Measurements from ENCODE around the gene SLAMF9. TPM values are rescaled to one million over a fixed set of nuclear protein-coding genes. Genes with fewer than 3 reads are reported as not detected.

Gene SLAMF9
- polyA plus RNA-seq, 1 donor (not counting 4 experiments of a cell fraction or from before 2014, with no cell fraction given), result 0.31 TPM

DNA sequence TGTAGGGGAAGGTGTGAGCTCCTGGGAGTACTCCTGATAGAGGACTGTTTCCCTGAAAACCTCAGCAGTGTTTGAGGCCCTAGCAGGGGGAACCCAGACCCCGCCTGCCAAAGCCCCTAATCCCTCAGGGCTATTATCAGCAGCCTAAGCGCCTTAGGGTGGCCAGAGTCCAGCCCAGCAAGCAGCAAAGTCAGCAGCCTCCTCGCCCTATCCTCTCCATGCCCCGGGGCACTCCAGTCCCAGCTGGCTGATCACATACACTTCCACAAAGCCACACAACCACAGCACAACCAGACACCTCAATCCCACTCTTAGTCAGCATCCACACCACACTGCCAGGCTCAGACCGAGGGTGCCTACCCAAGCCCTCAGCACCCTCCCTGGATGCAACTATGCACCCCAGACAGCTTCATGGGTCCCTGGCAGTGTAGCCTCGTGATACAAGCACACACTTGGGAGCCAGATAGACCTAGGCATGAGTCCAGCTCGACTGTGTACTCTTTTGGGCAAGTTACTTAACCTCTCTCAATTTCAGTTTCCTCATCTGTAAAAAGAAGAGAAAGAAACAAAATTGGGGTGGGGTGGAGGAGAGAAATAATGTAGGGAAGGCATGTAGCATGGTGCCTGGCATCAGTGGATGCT, 15.7 kb downstream of the SLAMF9 start:
- Histone ChIP-seq H3K9me3 (ENCODE audit: control insufficient read depth, low read depth, low read length) (no peaks in the 10 kb centered on the region), H3K27me3 (ENCODE audit: control insufficient read depth, extremely low read depth, insufficient read depth, low read length) (no peaks in the 10 kb centered on the region), H3K79me2 (ENCODE audit: control insufficient read depth, insufficient read depth, low read length) (no peaks in the 10 kb centered on the region), H3K4me1 (ENCODE audit: control insufficient read depth, extremely low read depth, insufficient read depth, low read length) (peaks cover 63% of the 10 kb centered on the region), H4K20me1 (ENCODE audit: control insufficient read depth, extremely low read depth, insufficient read depth, low read length) (no peaks in the 10 kb centered on the region), H3K4me2 (ENCODE audit: control insufficient read depth, extremely low read depth, insufficient read depth, low read depth, low read length) (no peak overlapping the region), H3K36me3 (ENCODE audit: control insufficient read depth in 2 of 2, extremely low read depth in 1 of 2, insufficient read depth in 2 of 2, low read length in 2 of 2) (peaks cover 3 to 4% of the 10 kb centered on the region in 2 experiments), H3K9ac (ENCODE audit: control insufficient read depth, extremely low read depth, insufficient read depth, low read length) (no peak overlapping the region), H3K9me1 (ENCODE audit: control insufficient read depth, extremely low read depth, insufficient read depth, low read length) (no peaks in the 10 kb centered on the region), H3K4me3 (ENCODE audit: control insufficient read depth in 2 of 3, extremely low read depth in 1 of 3, insufficient read depth in 2 of 3, low read depth in 1 of 3, low read length in 3 of 3) (no peak overlapping the region), H3K27ac (ENCODE audit: control insufficient read depth, insufficient read depth, low read length) (no peak overlapping the region), H2AFZ (ENCODE audit: control insufficient read depth, low read length) (no peak overlapping the region)
- TF ChIP-seq EZH2 (IDR thresholded peaks at IDR 0.05; ENCODE audit: low read length) (no peak), CTCF (optimal IDR thresholded peaks at IDR 0.05 in 1 of 3, IDR thresholded peaks at IDR 0.05 in 1 of 3, conservative IDR thresholded peaks at IDR 0.05 in 1 of 3; ENCODE audit: extremely low read depth in 1 of 3, insufficient read depth in 2 of 3, low read length in 3 of 3) (no peak)
- dilution Hi-C loops (cut with MboI; ENCODE audit: extremely low pct_ligation_motif_present, low sequenced_read_pairs), result no loop called here
- DNase-seq (ENCODE audit: low read depth, low spot score), result no peak
- peak; percentile 60 for FAIRE-seq

DNA sequence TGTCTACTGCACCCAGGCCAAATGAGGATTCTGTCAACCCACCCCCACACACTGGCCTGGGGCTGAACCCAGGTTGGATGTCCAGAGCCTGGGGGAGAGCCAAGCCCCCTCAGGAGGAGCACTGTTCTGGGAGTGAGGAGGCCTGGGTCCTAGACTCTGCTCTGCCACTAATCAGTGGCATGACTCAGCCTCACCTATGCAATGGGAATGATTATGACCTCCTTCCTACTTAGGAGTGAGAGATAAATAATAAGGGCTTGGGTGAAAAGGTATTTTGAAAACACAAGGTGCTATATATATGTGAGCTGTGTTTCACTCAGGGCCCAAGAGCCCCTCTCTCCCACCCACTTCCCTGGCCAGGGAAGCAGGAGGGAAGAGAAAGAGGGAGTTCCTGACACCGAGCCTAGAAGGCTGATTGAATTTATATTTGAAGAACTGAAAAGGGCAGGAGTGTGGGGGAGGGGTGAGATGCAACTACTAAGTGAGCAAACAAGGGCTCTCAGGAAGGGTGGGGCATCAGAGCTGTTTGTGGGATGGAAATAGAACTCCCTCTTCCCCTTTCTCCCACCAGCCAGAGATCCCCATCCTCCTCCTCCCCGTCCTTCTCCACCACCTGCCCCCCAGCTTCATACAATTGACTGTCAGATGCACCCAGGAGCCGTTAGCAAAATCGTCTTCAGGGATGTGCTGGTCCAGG, 16.8 kb downstream of the SLAMF9 start:
- H3K9me3 ChIP-seq (ENCODE audit: control insufficient read depth, low read depth, low read length), result no peaks in the 10 kb centered on the region
- no peaks in the 10 kb centered on the region for H3K9me1 ChIP-seq (ENCODE audit: control insufficient read depth, extremely low read depth, insufficient read depth, low read length)
- dilution Hi-C loops (cut with MboI; ENCODE audit: extremely low pct_ligation_motif_present, low sequenced_read_pairs), result no loop called here
- no peaks in the 10 kb centered on the region for H4K20me1 ChIP-seq (ENCODE audit: control insufficient read depth, extremely low read depth, insufficient read depth, low read length)
- H2AFZ ChIP-seq (ENCODE audit: control insufficient read depth, low read length), result no peak overlapping the region
- FAIRE-seq (no peak), DNase-seq (ENCODE audit: low read depth, low spot score) (no peak)
- peak overlapping the region; percentile 24 for H3K4me2 ChIP-seq (ENCODE audit: control insufficient read depth, extremely low read depth, insufficient read depth, low read depth, low read length)
- H3K9ac ChIP-seq (ENCODE audit: control insufficient read depth, extremely low read depth, insufficient read depth, low read length), result no peak overlapping the region
- no peaks in the 10 kb centered on the region for H3K79me2 ChIP-seq (ENCODE audit: control insufficient read depth, insufficient read depth, low read length)
- no peak overlapping the region for H3K4me3 ChIP-seq (ENCODE audit: control insufficient read depth in 2 of 3, extremely low read depth in 1 of 3, insufficient read depth in 2 of 3, low read depth in 1 of 3, low read length in 3 of 3)
- H3K4me1 ChIP-seq (ENCODE audit: control insufficient read depth, extremely low read depth, insufficient read depth, low read length), result peaks cover 62% of the 10 kb centered on the region
- no peak for TF ChIP-seq EZH2 (IDR thresholded peaks at IDR 0.05; ENCODE audit: low read length)
- no peak for TF ChIP-seq CTCF (optimal IDR thresholded peaks at IDR 0.05 in 1 of 3, IDR thresholded peaks at IDR 0.05 in 1 of 3, conservative IDR thresholded peaks at IDR 0.05 in 1 of 3; ENCODE audit: extremely low read depth in 1 of 3, insufficient read depth in 2 of 3, low read length in 3 of 3)
- H3K27me3 ChIP-seq (ENCODE audit: control insufficient read depth, extremely low read depth, insufficient read depth, low read length), result no peaks in the 10 kb centered on the region
- H3K36me3 ChIP-seq (ENCODE audit: control insufficient read depth in 2 of 2, extremely low read depth in 1 of 2, insufficient read depth in 2 of 2, low read length in 2 of 2), result peaks cover 3 to 4% of the 10 kb centered on the region in 2 experiments
- H3K27ac ChIP-seq (ENCODE audit: control insufficient read depth, insufficient read depth, low read length), result no peak overlapping the region
